HG02623 (cell line): ENCODE results near the gene MIGA2.

Source experiments
- ATAC-seq: cut with Tn5 transposase; IDR thresholded peaks from one replicate; pipeline ENCODE4 v1.9.1; 2021; ENCODE audit warnings: moderate library complexity; ENCODE audit not compliant: unreplicated experiment

The MIGA2 gene

DNA sequence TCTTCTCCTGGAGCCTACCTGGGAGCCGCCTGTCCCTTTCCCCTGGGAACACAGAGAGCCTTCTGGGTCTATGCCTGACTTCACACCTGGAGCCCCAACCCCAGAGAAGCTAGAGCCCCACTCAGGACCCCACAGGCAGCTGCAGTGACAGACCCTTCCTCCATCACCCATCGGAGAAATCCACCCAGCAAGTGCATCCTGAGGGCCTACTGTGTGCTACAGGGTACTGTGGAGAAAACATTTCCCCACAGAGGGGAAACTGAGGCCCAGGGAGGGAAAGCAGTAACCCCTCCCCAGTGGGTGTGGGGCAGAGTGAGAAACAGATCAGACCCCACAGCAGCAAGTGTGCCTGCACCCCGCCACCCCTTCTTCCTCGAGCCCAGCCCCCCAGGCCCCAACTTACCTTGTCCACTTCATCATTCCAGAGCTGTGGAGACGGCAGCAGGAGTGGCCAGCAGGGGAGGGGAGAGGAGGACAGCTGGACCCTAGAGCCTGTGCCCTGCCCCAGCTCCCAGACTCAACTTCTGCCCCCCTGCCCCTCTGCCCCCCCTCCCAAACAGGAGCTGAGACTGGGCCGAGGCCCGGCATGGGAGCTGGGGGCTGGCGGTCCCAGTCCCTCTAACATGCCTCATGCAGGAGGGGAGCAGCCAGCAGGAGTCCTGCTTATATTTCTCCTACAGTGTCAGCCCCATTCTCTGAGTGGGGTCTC is 26.0 kb upstream of the MIGA2 start:
- ATAC-seq: no peak

- no peak for ATAC-seq
These were observed 25.3 kb upstream of the MIGA2 start for GRCh38 chr9:129011170-129011569.

- no peak for ATAC-seq
These were observed 24.7 kb upstream of the MIGA2 start for GRCh38 chr9:129011761-129012181.

DNA sequence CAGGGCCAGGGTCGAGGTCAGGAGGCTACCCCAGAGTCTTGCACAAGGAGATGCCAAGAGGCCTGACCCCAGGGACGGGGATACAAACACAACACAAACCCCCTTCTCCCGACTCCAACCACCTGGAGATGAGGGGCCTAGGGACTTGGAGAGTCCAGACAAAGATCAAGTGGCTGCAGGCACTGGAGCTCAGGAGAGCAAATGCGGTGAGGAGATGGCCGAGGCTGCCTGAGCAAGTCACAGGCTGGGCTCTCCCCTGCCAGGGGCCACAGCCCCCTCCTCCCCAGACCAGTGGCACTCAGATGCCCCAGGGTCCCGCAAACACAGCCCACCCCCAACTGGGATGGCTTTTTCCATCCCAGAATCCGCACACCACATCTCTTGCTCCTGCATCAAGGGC is 24.1 kb upstream of the MIGA2 start:
- no peak for ATAC-seq

DNA sequence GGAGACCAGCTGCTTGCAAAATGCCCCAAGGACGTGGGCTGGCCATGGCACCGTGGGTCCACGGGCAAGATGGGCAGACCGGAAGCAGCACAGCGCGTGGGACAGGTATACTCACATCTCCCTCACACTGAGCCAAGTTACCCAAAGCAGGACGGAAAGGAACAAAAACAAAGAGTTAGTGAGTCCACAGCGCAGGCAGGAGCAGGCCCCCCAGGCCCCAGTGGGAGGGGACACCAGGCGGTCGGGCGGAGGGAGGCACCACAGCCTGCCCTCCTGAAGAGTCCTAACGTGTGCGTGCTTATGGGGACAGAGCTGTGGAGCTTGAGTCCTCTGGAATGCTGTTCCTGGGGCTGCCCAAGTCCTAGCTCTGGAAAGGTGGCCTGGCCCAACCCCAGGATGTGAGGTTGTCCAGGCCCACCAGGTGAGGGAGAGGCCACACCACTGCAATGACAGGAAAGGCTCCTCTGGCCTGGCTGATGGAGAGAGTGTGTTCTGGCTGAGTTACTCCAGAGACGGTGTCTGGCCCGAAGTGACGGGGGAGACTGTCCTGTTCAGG is 23.5 kb upstream of the MIGA2 start:
- ATAC-seq: no peak

- ATAC-seq: no peak
These were observed 22.8 kb upstream of the MIGA2 start for GRCh38 chr9:129013674-129014073.

DNA sequence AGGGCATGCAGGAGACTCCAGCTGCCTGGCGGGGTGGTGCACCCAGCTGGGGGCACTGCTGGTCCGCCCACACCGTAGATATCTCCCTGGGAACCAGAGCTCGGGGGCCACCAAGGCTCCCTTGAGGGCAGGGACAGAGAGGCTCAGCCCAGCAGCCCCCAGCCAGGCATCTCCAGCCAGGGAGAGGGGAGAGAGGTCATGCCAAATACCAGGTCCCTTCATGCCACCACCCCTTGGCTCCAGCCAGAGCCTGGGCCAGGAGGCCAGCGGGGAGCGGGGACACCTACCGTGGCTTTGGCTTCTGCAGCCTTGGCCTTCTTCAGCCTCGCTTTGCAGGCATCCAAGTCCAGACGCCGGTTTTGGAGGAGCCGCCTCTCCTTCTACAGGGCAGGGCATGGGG is 22.3 kb upstream of the MIGA2 start:
- no peak for ATAC-seq

GRCh38 chr9:129014608-129015007 is 21.8 kb upstream of the MIGA2 start:
- no peak for ATAC-seq

- no peak for ATAC-seq
These were observed 15.3 kb upstream of the MIGA2 start for GRCh38 chr9:129021091-129021490.

GRCh38 chr9:129022037-129022436 is 14.4 kb upstream of the MIGA2 start:
- ATAC-seq: no peak

GRCh38 chr9:129023036-129023907 is 13.2 kb upstream of the MIGA2 start:
- no peak for ATAC-seq

DNA sequence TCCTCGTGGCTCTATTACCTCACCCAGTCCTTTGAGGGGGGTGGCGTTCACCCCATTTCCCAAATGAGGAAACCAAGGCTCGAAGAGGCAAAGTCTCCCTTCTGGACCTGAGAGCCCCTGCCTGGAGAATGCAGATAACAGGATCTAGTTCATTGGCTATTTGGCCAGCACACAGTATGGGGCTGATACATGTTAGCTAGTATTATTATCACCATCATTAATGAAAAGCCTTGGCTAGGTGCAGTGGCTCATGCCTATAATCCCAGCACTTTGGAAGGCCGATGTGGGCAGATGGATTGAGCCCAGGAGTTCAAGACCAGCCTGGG is 12.6 kb upstream of the MIGA2 start:
- ATAC-seq: no peak

GRCh38 chr9:129026442-129027223 is 9.8 kb upstream of the MIGA2 start:
- ATAC-seq: no peak

- ATAC-seq: no peak
These were observed 9.2 kb upstream of the MIGA2 start for GRCh38 chr9:129027224-129027684.

- peak; percentile 28 for ATAC-seq
These were observed 8.7 kb upstream of the MIGA2 start for GRCh38 chr9:129027685-129028191.

DNA sequence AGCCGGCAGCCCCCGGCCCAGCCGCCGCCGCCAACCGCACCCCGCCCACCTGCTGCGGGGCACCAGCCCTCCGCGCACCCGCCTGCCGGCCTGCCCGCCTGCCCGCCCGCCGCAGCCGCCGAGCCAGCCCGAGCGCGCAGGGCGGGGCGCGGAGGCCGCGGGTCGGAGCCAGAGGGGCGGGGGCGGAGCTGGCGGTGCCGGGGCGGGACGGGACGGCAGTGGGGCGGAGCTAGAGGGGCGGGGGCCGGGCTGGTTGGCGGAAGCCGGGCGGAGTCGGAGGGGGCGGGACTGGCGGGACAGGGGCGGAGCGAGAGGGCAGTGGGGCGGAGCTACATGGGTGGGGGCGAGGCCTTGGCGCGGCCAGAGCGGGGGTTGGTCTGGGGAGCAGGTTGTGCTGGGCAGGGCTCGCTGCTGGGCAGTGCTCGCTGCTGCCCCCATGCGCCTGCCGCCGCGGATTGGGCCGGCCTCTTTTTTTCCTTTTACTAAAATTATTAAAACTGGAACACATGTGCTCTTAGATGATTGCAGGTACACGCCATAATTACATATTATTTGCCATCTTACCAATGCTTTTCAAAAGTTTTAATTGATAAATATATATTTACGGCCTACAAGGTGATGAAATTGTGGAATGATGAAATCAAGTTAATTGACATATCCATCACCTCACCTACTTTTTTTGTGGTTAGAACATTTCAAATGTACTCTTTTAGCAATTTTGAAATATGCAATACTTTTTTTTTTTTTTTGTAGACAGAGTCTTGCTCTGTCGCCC is 8.0 kb upstream of the MIGA2 start, which contains the start of gene SH3GLB2:
SH3GLB2 (minus strand) TSS at position 140 of the 775 bp plus-strand sequence. CDS start 177 bp downstream, outside the sequence.
- peak; percentile 75 for ATAC-seq

- no peak for ATAC-seq
These were observed 6.2 kb upstream of the MIGA2 start for GRCh38 chr9:129030191-129030590.

DNA sequence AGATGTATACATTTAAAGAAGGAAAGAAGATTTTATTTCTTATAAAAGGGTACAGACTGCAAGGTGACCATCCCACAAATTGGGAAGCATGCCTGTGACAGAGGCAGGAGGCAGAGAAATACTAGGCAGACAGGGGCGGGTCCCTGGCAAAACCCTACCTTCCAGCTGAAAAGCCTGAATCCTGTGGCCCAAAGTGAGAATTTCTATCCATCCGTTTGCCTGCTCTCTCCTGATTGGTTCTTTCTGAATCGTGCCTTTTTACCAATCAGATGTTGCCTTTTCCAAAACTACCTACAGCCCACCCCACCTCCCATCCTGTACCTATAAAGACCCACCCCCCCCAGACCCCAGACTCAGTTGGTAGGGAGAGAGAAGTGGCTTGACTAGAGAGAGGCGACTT is 4.9 kb upstream of the MIGA2 start:
- ATAC-seq: no peak

- no peak for ATAC-seq
These were observed 3.8 kb upstream of the MIGA2 start for GRCh38 chr9:129032541-129033159.

- no peak for ATAC-seq
These were observed 3.2 kb upstream of the MIGA2 start for GRCh38 chr9:129033216-129033615.
